HepG2 (cell line): ENCODE data around the gene CEBPB. TPM values are rescaled to one million over a fixed set of nuclear protein-coding genes. Genes with fewer than 3 reads are reported as not detected.

Experiments used
- AHR ChIP-seq: IDR thresholded peaks from 2 replicates; pipeline ENCODE4 v1.6.1; 2018; ENCODE audit warnings: missing genetic modification reagents, missing compliant biosample characterization
- BCL3 ChIP-seq: sonication (generic); formaldehyde crosslinking; IDR thresholded peaks from 2 replicates; pipeline ENCODE4 v1.5.1; 2020; ENCODE audit warnings: mild to moderate bottlenecking, missing genetic modification reagents, moderate library complexity
- BHLHE40 ChIP-seq: IDR thresholded peaks from 2 replicates; pipeline ENCODE4 v1.6.1; 2011; ENCODE audit warnings: low read length, improper control_type of control experiment
- CENPX ChIP-seq: sonication (generic); formaldehyde crosslinking; IDR thresholded peaks from 2 replicates; pipeline ENCODE4 v1.9.0; 2021; ENCODE audit warnings: mild to moderate bottlenecking, missing genetic modification reagents, moderate library complexity
- CSRNP1 ChIP-seq: sonication (generic); formaldehyde crosslinking; IDR thresholded peaks from 2 replicates; pipeline ENCODE4 v1.8.1; 2023; ENCODE audit warnings: mild to moderate bottlenecking, missing genetic modification reagents
- FOXC1 ChIP-seq: sonication (generic); formaldehyde crosslinking; IDR thresholded peaks from 2 replicates; pipeline ENCODE4 v1.8.0; 2022; ENCODE audit warnings: mild to moderate bottlenecking, missing genetic modification reagents, borderline replicate concordance
- FOXK1 ChIP-seq: sonication (generic); formaldehyde crosslinking; IDR thresholded peaks from 2 replicates; pipeline ENCODE4 v1.4.0; 2020; ENCODE audit warnings: low read depth, missing genetic modification reagents, borderline replicate concordance
- KAT2B ChIP-seq: fragments of 150-350 bp; IDR thresholded peaks from 2 replicates; pipeline ENCODE4 v1.6.1; 2014; ENCODE audit warnings: low read depth, low read length, borderline replicate concordance
- KDM4B ChIP-seq: sonication (generic); formaldehyde crosslinking; IDR thresholded peaks from 2 replicates; pipeline ENCODE4 v1.4.0; 2020; ENCODE audit warnings: missing genetic modification reagents
- NCOR1 ChIP-seq: fragments of 200-600 bp; sonication (generic); IDR thresholded peaks from 2 replicates; pipeline ENCODE4 v1.7.0; 2017; ENCODE audit warnings: antibody characterized with exemption, low read length, borderline replicate concordance
- RERE ChIP-seq: IDR thresholded peaks from 2 replicates; pipeline ENCODE4 v1.6.1; 2016; ENCODE audit warnings: low read depth, missing genetic modification reagents, missing compliant biosample characterization
- TEF ChIP-seq: sonication (generic); formaldehyde crosslinking; IDR thresholded peaks from 2 replicates; pipeline ENCODE4 v1.5.0; 2020; ENCODE audit warnings: missing genetic modification reagents
- TGIF2 ChIP-seq: IDR thresholded peaks from 2 replicates; pipeline ENCODE4 v1.6.1; 2016; ENCODE audit warnings: control low read depth, missing compliant biosample characterization
- ZNF20 ChIP-seq: sonication (generic); formaldehyde crosslinking; IDR thresholded peaks from 2 replicates; pipeline ENCODE4 v1.4.0; 2020; ENCODE audit warnings: mild to moderate bottlenecking, moderate library complexity, missing genetic modification reagents
- ZNF280D ChIP-seq: sonication (generic); formaldehyde crosslinking; IDR thresholded peaks from 2 replicates; pipeline ENCODE4 v1.5.1; 2020; ENCODE audit warnings: mild to moderate bottlenecking, missing genetic modification reagents
- ZNF383 ChIP-seq: sonication (generic); formaldehyde crosslinking; IDR thresholded peaks from 2 replicates; pipeline ENCODE4 v1.4.0; 2020; ENCODE audit warnings: missing genetic modification reagents, mild to moderate bottlenecking, borderline replicate concordance
- polyA plus RNA-seq, 8 experiments: library from polyadenylated mRNA; depleted of rRNA in 3 of 8; stranded (reverse) in 7 of 8; unstranded in 1 of 8; fragments of >200 nt; fragmentation: Illumina TruSeq in 4 of 8; extraction: Trizol in 4 of 8; gene quantifications; 2 replicates each; pipeline versions ENCODE4 v1.2.1 to v1.2.3, GENCODE V29; 2011 to 2016; ENCODE audit warnings: low read depth in 4 of 8, missing spikeins in 1 of 8, mixed read lengths in 1 of 8; ENCODE audit not compliant: insufficient read depth in 1 of 8
- total RNA-seq, 5 experiments: library from RNA; depleted of rRNA; stranded (reverse); fragments of >200 nt; fragmentation: Illumina TruSeq; extraction: Trizol; gene quantifications; 2 replicates each; pipeline ENCODE4 v1.2.3, GENCODE V29; 2016; ENCODE audit warnings: low read depth in 1 of 5

The CEBPB gene
- total and polyA plus RNA-seq, 2 of the 13 experiments (the other 11 are each of a cell fraction or from before 2014, with no cell fraction given), result 18.5 to 28.2 TPM

- TF ChIP-seq RERE (CRISPR knock-in tag) (no peak), FOXK1 (peak; percentile 53; the same call in 1 of the 2 replicates), ZNF280D (peak; percentile 18; the same call in 1 of the 2 replicates), ZNF20 (CRISPR knock-in tag) (0 out of 2 replicates have a peak, but pooled peaks have one; percentile 84), AHR (CRISPR knock-in tag) (peak; percentile 82; the same call in 1 of the 2 replicates), CSRNP1 (peak; percentile 79; the same call in 1 of the 2 replicates), KAT2B (no peak), BHLHE40 (peak; percentile 60; the same call in 1 of the 2 replicates), CENPX (CRISPR knock-in tag) (no peak), TEF (CRISPR knock-in tag) (0 out of 2 replicates have a peak, but pooled peaks have one; percentile 66), BCL3 (CRISPR knock-in tag) (peak; percentile 92), KDM4B (CRISPR knock-in tag) (peak; percentile 62; the same call in 1 of the 2 replicates), FOXC1 (CRISPR knock-in tag) (peak; percentile 98), ZNF383 (peak; percentile 88; the same call in 1 of the 2 replicates), NCOR1 (no peak; the same call in 1 of the 2 replicates), TGIF2 (CRISPR knock-in tag) (no peak)
Measured at GRCh38 chr20:50172347-50173013, 18.1 kb upstream of the CEBPB start (continued).
